SK-N-SH (cell line): Measurements from ENCODE around the gene NSG2. TPM values are rescaled to one million over a fixed set of nuclear protein-coding genes. Genes with fewer than 3 reads are reported as not detected.

Experiments used
- polyA plus RNA-seq, 3 experiments: library from polyadenylated mRNA; depleted of rRNA; stranded (reverse); fragments of >200 nt; gene quantifications; 2 replicates each; pipeline ENCODE4 v1.2.3, GENCODE V29; 2012

Gene NSG2
- polyA plus RNA-seq, 1 of the 3 experiments (the other 2 are of a cell fraction) = 4.3 TPM

Other genes with a start within 250 kb of the NSG2 start
- gene CPEB4, start 157.4 kb upstream of the NSG2 start, polyA plus RNA-seq (2012; rRNA removed) = 6.8 and 9.4 TPM in 2 replicates
- not detected in 2 replicates for gene C5orf47, start 56.5 kb upstream of the NSG2 start, polyA plus RNA-seq (2012; rRNA removed)